ENCODE data around the gene PLAA.

The PLAA gene

DNA sequence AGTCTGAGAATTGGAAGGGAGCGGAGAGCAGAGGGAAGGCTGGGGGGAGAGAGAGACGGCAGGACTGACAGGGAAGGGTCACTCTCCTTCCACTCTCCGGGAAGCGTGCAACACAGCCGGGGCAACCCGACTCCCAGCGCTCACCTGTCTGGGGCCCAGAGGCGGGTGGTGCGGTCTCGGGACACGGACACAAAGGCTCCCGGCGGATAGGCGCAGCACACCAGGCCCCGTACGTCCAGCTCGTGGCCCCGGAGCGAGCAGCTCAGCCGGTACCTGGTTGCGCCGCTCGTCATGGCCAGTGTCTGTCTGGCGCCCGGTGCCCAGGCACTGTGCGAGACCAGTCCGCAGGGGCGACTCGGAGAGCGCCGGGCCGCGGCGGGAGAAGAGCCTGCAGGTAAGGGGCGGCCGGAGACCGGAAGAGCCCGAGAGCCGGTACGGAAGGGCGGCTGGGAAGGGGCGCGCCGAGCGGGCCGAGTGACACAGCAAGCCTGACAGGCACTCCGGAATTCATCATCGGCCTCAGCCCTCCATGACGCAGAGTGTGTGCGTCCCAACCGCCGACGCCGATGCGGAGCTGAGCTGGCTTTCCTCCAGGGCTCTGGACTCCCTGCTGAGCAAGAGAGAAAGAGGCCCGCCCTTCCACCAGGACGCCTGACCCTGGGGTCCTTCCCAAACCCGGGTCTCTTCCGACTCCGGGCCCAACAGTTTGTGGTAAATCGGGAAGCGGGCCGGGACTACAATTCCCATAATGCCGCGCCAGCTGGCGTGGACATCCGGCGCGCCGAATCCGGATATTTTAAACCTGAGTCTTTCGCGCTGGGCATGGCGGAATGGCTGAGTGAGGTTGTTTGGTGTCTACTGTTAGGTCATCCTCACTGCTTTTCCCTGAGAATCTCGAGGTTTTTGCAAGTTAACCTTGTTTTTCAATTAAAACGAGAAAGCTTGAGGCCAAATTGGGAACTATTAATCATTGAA lies at the start of gene PLAA:
Gene PLAA, minus strand, starts transcription at position 490 of the 975 bp plus-strand sequence. Its CDS starts 197 bp downstream, at position 293.
- peak within 1 kb of the TSS; percentile 98 for H3K4me3 ChIP-seq (ENCODE audit: low read depth, low read length)
- TF ChIP-seq CTCF (IDR thresholded peaks at IDR 0.05; ENCODE audit: low read depth, low read length): no peak

GRCh38 chr9:26995810-26996209 lies 48.8 kb upstream of the PLAA start:
- H3K4me3 ChIP-seq (ENCODE audit: low read depth, low read length): no peak overlapping the region
- TF ChIP-seq CTCF (IDR thresholded peaks at IDR 0.05; ENCODE audit: low read depth, low read length): no peak

- H3K4me3 ChIP-seq (ENCODE audit: low read depth, low read length): no peak overlapping the region
- no peak for TF ChIP-seq CTCF (IDR thresholded peaks at IDR 0.05; ENCODE audit: low read depth, low read length)
Measured at GRCh38 chr9:26983340-26983739, 36.3 kb upstream of the PLAA start.

DNA sequence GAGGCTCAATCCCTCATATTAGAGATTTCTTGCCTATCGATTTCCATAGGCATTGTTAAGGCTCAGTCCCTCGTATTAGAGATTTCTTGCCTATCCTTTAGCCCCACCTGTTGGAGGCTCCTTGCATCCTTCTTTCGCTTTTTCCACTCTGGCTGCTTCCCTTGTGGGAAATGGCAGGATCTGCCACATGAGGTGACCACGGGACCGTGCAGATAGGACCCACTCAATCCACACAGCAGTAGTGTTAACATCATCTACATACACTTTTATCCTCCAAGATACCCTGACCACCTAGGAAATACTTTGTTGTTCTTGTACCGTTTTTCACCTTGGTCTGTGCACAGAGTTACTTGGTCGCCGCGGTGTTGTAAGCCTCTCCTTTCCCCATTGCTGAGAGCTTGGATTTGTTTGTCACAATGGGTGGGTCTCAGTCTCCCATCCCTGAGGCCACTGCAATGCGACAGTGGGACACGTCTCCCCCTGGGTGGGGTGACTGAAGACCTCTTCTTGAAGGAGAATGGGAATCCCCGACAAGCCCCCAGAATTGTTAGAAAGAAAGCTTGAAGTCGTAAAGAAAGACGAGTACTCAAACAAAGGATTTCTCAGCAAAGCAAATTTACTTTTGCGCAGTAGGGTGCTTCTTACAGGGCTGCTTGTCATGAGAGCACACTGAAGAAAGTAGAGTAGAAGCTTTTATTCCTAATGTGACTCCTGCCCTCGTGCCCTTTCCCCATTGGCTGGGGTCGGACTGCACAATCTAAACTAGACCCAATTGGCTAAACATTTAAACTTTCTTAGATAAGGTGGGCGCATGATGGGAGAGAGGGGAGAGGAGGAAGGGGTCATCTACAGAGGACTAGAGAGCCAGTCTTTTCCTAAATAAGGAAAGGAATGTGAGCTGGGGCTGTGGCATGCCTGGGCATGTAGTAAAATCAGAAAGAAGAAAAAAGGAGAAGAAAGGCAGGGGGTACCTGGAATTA lies 29.0 kb upstream of the PLAA start:
- H3K4me3 ChIP-seq (ENCODE audit: low read depth, low read length): no peak overlapping the region
- peak; percentile 34 for TF ChIP-seq CTCF (IDR thresholded peaks at IDR 0.05; ENCODE audit: low read depth, low read length)

- no peak for TF ChIP-seq CTCF (IDR thresholded peaks at IDR 0.05; ENCODE audit: low read depth, low read length)
- H3K4me3 ChIP-seq (ENCODE audit: low read depth, low read length): no peak overlapping the region
Measured at GRCh38 chr9:26974927-26975326, 27.9 kb upstream of the PLAA start.

GRCh38 chr9:26973989-26974388 lies 26.9 kb upstream of the PLAA start:
- no peak for TF ChIP-seq CTCF (IDR thresholded peaks at IDR 0.05; ENCODE audit: low read depth, low read length)
- H3K4me3 ChIP-seq (ENCODE audit: low read depth, low read length): no peak overlapping the region

All from WI38 (cell line).